Measurements from ENCODE around the gene HBA1.
A peak's percentile ranks its signal among the peaks of the same experiment; 100 is the strongest.
"Not testable (repeated sequence)": the region's sequence is repeated elsewhere in the genome, so short reads cannot be mapped to it uniquely, and the experiment has no call there.

HBA1 gene

GRCh38 chr16:173928-174769, 2.3 kb upstream of the HBA1 start:
- DNase-seq (ENCODE audit: low read depth in 2 of 2, low spot score in 1 of 2) = not testable (repeated sequence)

GRCh38 chr16:175011-175949, 1.2 kb upstream of the HBA1 start:
- no peak for DNase-seq (ENCODE audit: low read depth in 2 of 2, low spot score in 1 of 2)

- not testable (repeated sequence) for DNase-seq (ENCODE audit: low read depth in 2 of 2, low spot score in 1 of 2)
Measured at GRCh38 chr16:176006-176405, 474 bp upstream of the HBA1 start.

DNA sequence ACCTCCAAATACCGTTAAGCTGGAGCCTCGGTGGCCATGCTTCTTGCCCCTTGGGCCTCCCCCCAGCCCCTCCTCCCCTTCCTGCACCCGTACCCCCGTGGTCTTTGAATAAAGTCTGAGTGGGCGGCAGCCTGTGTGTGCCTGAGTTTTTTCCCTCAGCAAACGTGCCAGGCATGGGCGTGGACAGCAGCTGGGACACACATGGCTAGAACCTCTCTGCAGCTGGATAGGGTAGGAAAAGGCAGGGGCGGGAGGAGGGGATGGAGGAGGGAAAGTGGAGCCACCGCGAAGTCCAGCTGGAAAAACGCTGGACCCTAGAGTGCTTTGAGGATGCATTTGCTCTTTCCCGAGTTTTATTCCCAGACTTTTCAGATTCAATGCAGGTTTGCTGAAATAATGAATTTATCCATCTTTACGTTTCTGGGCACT, 928 bp downstream of the HBA1 start:
- DNase-seq (ENCODE audit: low read depth in 2 of 2, low spot score in 1 of 2) = no peak

DNA sequence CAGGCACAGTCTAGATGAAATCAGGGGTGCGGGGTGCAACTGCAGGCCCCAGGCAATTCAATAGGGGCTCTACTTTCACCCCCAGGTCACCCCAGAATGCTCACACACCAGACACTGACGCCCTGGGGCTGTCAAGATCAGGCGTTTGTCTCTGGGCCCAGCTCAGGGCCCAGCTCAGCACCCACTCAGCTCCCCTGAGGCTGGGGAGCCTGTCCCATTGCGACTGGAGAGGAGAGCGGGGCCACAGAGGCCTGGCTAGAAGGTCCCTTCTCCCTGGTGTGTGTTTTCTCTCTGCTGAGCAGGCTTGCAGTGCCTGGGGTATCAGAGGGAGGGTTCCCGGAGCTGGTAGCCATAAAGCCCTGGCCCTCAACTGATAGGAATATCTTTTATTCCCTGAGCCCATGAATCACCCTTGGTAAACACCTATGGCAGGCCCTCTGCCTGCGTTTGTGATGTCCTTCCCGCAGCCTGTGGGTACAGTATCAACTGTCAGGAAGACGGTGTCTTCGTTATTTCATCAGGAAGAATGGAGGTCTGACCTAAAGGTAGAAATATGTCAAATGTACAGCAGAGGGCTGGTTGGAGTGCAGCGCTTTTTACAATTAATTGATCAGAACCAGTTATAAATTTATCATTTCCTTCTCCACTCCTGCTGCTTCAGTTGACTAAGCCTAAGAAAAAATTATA, 1.6 kb downstream of the HBA1 start:
- no peak for DNase-seq (ENCODE audit: low read depth in 2 of 2, low spot score in 1 of 2)

DNA sequence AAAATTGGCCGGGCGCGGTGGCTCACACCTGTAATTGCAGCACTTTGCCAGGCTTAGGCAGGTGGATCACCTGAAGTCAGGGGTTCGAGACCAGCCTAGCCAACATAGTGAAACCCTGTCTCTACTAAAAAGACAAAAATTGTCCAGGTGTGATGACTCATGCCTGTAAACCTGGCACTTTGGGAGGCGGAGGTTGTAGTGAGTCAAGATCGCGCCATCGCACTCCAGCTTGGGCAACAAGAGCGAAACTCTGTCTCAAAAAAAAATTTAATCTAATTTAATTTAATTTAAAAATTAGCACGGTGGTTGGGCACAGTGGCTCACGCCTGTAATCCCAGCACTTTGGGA, 2.2 kb downstream of the HBA1 start:
- DNase-seq (ENCODE audit: low read depth in 2 of 2, low spot score in 1 of 2) = no peak

- no peak for DNase-seq (ENCODE audit: low read depth in 2 of 2, low spot score in 1 of 2)
Measured at GRCh38 chr16:179211-180092, 3.0 kb downstream of the HBA1 start.

DNA sequence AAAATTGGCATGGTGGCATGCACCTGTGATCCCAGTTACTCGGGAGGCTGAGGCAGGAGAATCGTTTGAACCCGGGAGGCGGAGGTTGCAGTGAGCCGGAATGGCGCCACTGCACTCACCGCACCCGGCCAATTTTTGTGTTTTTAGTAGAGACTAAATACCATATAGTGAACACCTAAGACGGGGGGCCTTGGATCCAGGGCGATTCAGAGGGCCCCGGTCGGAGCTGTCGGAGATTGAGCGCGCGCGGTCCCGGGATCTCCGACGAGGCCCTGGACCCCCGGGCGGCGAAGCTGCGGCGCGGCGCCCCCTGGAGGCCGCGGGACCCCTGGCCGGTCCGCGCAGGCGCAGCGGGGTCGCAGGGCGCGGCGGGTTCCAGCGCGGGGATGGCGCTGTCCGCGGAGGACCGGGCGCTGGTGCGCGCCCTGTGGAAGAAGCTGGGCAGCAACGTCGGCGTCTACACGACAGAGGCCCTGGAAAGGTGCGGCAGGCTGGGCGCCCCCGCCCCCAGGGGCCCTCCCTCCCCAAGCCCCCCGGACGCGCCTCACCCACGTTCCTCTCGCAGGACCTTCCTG, 3.7 kb downstream of the HBA1 start, which contains the start of gene HBQ1:
Gene HBQ1 (plus strand): TSS at position 359 of the 575 bp plus-strand sequence. CDS start 28 bp downstream, at position 387.
- DNase-seq (ENCODE audit: low read depth in 2 of 2, low spot score in 1 of 2) = peak; percentile 6 to 20

GRCh38 chr16:180681-181564, 4.4 kb downstream of the HBA1 start:
- peak in 1 of 2 donors; percentile 65 for DNase-seq (ENCODE audit: low read depth in 2 of 2, low spot score in 1 of 2)

DNA sequence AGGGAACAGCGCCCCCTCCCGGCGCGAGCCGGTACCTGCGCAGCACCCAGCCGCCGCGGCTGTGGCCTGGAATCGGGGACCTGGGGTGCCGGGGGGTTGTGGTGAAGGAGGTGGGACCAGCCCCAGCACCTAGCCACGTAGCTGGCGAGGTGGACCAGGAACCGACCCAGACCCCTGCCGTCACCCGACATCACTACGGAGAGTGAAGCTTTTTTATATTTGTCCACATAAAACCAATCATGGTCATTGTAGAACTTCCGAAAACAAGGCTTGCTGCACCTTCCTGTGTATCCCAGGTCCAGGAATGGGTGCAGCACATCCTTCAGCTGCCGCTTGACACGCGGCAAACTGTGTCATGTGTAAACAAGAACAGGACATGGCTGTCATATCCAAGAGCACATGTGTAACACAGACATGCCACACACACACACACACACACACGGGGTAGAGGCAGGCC, 5.1 kb downstream of the HBA1 start:
- DNase-seq (ENCODE audit: low read depth in 2 of 2, low spot score in 1 of 2) = peak in 1 of 2 donors; percentile 69

- DNase-seq (ENCODE audit: low read depth in 2 of 2, low spot score in 1 of 2) = no peak
Measured at GRCh38 chr16:183005-183404, 6.5 kb downstream of the HBA1 start.

DNA sequence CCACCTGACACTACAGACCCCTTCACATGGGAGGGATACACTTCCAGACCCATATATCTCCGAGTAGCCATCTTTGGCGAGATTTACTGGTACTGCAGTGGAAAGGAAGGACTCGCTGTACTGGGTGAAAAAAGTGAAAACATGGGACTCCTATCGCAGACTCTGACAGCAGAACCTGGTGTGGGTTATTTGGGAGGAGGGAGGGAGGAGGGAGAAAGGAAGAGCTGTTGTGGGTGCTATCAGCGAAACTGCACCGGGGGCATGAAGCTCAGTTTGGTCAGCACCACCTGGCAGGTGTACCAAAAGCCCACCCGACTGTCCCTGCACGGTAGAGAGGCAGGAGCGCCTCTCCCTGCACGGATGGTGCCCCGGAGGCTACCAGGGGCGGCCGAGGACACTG, 8.7 kb downstream of the HBA1 start:
- DNase-seq (ENCODE audit: low read depth in 2 of 2, low spot score in 1 of 2) = no peak

DNA sequence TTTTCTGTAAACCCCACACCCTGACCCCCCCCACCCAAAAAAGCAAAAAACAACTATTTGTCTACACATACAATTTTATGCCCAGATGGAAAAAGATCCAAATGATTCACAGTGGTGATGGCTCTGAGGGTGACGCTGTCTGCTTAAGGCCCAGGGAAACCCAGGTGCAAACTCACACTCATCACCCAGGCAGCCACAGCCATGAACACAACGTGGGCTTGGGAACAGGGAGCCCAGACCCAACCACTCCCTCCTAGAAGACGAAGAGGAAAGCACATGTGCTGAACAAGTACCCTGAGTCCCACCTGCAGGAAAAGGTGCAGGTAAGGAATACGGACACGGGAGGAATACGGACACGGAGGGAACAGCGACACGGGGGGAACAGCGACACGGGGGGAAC, 9.2 kb downstream of the HBA1 start:
- no peak for DNase-seq (ENCODE audit: low read depth in 2 of 2, low spot score in 1 of 2)

GRCh38 chr16:187330-187729, 10.8 kb downstream of the HBA1 start:
- DNase-seq (ENCODE audit: low read depth in 2 of 2, low spot score in 1 of 2) = no peak

GRCh38 chr16:188674-189073, 12.2 kb downstream of the HBA1 start:
- DNase-seq (ENCODE audit: low read depth in 2 of 2, low spot score in 1 of 2) = no peak

GRCh38 chr16:189604-190186, 13.2 kb downstream of the HBA1 start:
- no peak for DNase-seq (ENCODE audit: low read depth in 2 of 2, low spot score in 1 of 2)

GRCh38 chr16:191831-192230, 15.4 kb downstream of the HBA1 start:
- DNase-seq (ENCODE audit: low read depth in 2 of 2, low spot score in 1 of 2) = no peak

DNA sequence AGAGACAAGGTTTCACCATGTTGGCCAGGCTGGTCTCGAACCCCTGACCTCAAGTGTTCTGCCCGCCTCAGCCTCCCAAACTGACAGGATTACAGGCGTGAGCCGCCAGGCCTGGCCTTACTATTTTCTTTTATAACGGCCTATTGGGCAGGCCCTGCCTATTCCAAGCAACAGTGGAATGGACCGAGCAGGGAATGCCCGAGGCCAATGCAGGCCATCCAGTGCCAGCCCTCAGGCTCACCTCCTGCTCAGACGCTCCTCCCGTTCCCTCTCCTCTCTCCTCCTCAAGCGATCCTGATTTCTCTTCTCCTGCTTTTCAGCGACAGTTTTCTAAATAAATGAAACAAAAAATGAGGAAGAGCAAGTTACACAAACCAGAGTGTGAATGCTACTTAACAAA, 16.2 kb downstream of the HBA1 start:
- DNase-seq (ENCODE audit: low read depth in 2 of 2, low spot score in 1 of 2) = no peak

- no peak for DNase-seq (ENCODE audit: low read depth in 2 of 2, low spot score in 1 of 2)
Measured at GRCh38 chr16:193441-193840, 17.0 kb downstream of the HBA1 start.
